HL-60 (cell line): ENCODE data around the gene LCOR.
"Not testable (repeated sequence)": the region's sequence is repeated elsewhere in the genome, so short reads cannot be mapped to it uniquely, and the experiment has no call there.

Source experiments
- DNase-seq, 2 experiments: peaks; one replicate each; pipeline ENCODE4 v3.0.0-alpha.2; 2010 to 2020; ENCODE audit warnings: low read depth in 1 of 2, low spot score in 1 of 2
- H3K27ac ChIP-seq: fragments of 250-450 bp; sonication (Bioruptor Pico); replicated peaks from 2 replicates; pipeline ENCODE4 v1.5.1; 2020; ENCODE audit warnings: mild to moderate bottlenecking, moderate library complexity
- H3K27me3 ChIP-seq: fragments of 250-450 bp; sonication (Bioruptor Pico); 2 replicates; pipeline ENCODE4 v1.5.1; 2021; ENCODE audit warnings: mild to moderate bottlenecking, moderate library complexity; ENCODE audit not compliant: insufficient read depth, poor library complexity, severe bottlenecking
- H3K4me3 ChIP-seq: replicated peaks from 2 replicates; pipeline ENCODE4 v1.5.1; 2011; ENCODE audit warnings: mild to moderate bottlenecking, control low read depth, low read length; ENCODE audit not compliant: insufficient read depth
- GABPA ChIP-seq: IDR thresholded peaks from 2 replicates; pipeline ENCODE4 v1.6.1; 2012; ENCODE audit warnings: low read depth
- POLR2AphosphoS5 ChIP-seq: IDR thresholded peaks from 2 replicates; pipeline ENCODE4 v1.6.1; 2012; ENCODE audit warnings: low read depth
- REST ChIP-seq: IDR thresholded peaks from 2 replicates; pipeline ENCODE4 v1.6.1; 2012; ENCODE audit warnings: low read depth; ENCODE audit not compliant: insufficient replicate concordance
- SPI1 ChIP-seq: IDR thresholded peaks from 2 replicates; pipeline ENCODE4 v1.6.1; 2012; ENCODE audit warnings: low read depth, mild to moderate bottlenecking, borderline replicate concordance
- TF ChIP-seq, protein P1 (sequence below): IDR thresholded peaks from one replicate; pipeline ENCODE4 v1.5.1; 2011; ENCODE audit warnings: low read length, control low read depth, inconsistent platforms; ENCODE audit not compliant: insufficient read depth

LCOR gene

DNA sequence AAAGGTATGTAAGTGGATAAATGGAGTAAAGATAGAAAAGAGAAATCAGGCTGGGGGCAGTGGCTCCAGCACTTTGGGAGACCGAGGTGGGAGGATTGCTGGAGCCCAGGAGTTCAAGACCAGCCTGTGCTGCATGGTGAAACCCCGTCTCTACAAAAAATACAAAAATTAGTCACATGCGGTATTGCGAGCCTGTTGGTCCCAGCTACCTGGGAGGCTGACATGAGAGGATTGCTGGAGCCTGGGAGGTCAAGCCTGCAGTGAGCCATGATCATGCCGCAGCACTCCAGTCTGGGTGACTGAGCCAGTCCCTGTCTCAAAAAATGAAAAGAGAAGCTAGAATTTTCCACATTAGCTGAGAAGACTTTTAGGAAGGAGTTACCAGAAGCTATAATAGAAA lies 14.8 kb downstream of the LCOR start:
- H3K27ac ChIP-seq = no peak overlapping the region
- H3K27me3 ChIP-seq = no peaks in the 10 kb centered on the region
- no peak overlapping the region for H3K4me3 ChIP-seq
- TF ChIP-seq POLR2AphosphoS5 = no peak
- TF ChIP-seq SPI1 = no peak
- TF ChIP-seq, protein P1, sequence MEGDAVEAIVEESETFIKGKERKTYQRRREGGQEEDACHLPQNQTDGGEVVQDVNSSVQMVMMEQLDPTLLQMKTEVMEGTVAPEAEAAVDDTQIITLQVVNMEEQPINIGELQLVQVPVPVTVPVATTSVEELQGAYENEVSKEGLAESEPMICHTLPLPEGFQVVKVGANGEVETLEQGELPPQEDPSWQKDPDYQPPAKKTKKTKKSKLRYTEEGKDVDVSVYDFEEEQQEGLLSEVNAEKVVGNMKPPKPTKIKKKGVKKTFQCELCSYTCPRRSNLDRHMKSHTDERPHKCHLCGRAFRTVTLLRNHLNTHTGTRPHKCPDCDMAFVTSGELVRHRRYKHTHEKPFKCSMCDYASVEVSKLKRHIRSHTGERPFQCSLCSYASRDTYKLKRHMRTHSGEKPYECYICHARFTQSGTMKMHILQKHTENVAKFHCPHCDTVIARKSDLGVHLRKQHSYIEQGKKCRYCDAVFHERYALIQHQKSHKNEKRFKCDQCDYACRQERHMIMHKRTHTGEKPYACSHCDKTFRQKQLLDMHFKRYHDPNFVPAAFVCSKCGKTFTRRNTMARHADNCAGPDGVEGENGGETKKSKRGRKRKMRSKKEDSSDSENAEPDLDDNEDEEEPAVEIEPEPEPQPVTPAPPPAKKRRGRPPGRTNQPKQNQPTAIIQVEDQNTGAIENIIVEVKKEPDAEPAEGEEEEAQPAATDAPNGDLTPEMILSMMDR = no peak
- TF ChIP-seq GABPA = no peak
- no peak for TF ChIP-seq REST
- no peak for DNase-seq

DNA sequence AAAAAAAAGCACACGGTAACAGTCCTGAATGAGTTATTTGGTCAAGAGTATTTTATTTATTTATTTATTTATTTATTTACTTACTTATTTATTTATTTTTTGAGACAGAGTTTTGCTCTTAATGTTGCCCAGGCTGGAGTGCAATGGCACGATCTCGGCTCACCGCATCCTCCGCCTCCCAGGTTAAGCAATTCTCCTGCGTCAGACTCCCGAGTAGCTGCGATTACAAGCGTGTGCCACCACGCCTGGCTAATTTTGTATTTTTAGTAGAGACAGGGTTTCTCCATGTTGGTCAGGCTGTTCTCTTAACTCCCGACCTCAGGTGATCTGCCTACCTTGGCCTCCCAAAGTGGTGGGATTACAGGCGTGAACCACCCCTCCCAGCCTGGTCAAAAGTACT lies 15.3 kb downstream of the LCOR start:
- H3K27me3 ChIP-seq, DNase-seq, H3K4me3 ChIP-seq, H3K27ac ChIP-seq: not testable (repeated sequence)

GRCh38 chr10:96850113-96850512 lies 18.0 kb downstream of the LCOR start:
- no peak for DNase-seq
- no peak overlapping the region for H3K4me3 ChIP-seq
- H3K27ac ChIP-seq = no peak overlapping the region
- TF ChIP-seq POLR2AphosphoS5 (no peak), GABPA (no peak)
- TF ChIP-seq, protein P1 = no peak
- no peaks in the 10 kb centered on the region for H3K27me3 ChIP-seq

GRCh38 chr10:96850825-96851224 lies 18.7 kb downstream of the LCOR start:
- H3K4me3 ChIP-seq = no peak overlapping the region
- DNase-seq = no peak
- H3K27ac ChIP-seq = no peak overlapping the region
- no peaks in the 10 kb centered on the region for H3K27me3 ChIP-seq
- TF ChIP-seq REST = no peak
- TF ChIP-seq, protein P1 = no peak
- TF ChIP-seq GABPA = no peak
- no peak for TF ChIP-seq POLR2AphosphoS5
- TF ChIP-seq SPI1 = no peak
